ENCODE measurements around the gene CTNNAL1.
"Not testable (repeated sequence)": the region's sequence is repeated elsewhere in the genome, so short reads cannot be mapped to it uniquely, and the experiment has no call there.

The CTNNAL1 gene

DNA sequence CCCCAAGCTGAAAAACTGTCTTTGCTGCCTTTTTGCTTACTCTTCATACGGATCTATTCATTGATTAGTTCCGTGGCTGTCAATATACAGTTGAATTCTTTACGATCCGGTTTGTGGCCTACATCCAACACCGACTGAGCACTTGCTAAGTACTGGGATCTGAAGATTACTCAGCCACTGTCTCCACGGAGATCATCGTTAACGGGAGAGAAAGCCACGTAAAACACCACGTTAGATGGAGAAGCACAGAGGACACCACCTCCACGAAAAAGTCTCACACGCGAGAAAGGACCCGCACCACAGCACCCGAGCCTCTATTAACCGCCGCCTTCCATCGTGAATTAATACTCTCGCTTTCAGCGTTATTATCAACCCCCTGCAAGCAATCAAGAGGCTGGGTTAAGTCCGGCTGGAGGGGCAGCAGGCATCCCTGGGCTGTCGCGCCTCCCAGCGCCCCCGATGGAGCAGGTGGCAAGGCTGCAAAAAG is 80.0 kb downstream of the CTNNAL1 start:
- DNase-seq (ENCODE audit: low read depth, low spot score), result no peak

DNA sequence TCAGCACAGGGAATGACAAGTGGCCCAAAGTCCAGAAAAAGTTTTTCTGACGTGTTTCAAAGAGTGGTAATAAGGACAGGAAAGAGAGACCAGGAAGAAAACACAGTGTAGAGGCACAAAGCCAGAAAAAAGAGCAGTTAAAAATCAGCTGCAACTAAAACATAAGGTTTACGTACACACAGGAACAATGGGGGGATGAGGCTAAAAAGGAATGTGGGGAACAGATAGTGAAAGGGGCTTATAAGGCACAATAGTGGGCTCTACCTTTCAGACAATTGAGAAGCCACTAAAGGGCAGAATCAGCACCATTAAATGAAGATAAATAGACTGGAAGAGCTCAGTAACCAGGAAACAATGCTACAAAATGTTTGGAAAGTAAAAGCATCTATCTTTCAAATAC is 84.9 kb downstream of the CTNNAL1 start:
- no peak for DNase-seq (ENCODE audit: low read depth, low spot score)

DNA sequence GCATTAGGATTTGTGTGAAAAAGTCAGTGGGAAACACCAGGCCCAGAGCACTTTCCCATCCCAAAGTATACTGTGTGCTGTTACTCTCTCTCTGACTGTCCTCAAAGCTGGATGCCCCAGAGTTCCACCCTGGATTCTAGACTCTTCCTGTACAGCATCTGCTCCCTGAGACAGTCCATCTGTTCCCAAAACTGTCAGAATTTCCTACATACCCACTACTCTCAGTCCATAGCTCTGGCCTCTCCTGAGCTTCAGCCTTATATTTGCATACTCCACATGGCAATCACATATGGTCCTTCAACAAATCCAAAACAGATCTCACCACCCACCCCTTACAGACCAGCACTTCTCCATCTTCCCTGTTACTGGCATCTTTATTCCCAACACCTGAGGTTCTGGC is 88.8 kb downstream of the CTNNAL1 start:
- no peak for DNase-seq (ENCODE audit: low read depth, low spot score)

DNA sequence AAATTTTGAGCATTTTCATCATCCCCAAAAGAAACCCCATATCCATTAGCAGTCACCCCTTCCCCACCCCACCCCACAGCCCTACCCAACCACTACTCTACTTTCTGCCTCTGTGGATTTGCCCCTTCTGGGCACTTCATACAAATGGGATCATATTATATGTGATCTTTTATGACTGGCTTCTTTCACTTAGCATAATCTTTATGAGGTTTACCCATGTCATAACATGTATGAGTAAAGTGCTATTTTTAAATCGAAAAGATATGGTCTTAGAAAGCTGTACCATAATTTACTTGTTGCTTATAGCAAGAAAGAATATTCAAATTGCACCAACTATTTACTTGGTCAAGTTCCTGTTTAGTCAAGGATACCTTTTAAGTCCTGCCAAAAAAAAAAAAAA is 92.1 kb downstream of the CTNNAL1 start:
- DNase-seq (ENCODE audit: low read depth, low spot score), result no peak

DNA sequence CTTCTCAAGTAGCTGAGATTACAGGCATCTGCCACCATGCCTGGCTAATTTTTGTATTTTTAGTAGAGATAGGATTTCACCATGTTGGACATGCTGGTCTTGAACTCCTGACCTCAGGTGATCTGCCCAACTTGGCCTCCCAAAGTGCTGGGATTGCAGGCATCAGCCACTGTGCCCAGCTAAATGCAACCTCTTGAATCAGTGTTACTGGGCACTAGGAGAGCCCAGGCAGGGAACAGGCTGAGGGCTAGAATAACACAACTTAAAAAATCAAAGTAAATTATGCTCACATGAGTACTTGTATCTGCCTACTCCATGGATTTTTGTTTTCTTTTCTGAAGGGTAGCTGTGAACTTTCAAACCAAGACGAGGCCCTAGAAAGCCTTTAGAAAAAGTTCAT is 92.9 kb downstream of the CTNNAL1 start:
- DNase-seq (ENCODE audit: low read depth, low spot score), result not testable (repeated sequence)

DNA sequence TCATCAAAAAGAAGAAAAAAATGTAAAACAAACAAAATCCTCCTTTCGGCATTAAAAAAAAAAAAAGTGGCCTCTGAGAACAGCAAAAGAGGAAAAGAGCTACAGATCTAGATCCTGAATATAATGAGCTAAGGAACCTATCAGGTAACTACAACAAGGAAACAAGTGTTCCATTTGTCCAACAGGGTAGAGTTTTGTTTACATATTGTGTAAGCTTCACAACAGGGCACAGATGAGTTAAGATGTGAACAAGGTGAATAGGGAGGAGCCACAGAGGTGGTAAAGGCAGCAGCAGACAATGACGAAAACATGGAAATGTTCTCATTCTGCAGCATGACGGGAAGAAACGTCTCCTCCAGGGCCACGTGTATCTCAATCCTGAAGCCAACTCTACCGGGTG is 93.8 kb downstream of the CTNNAL1 start:
- DNase-seq (ENCODE audit: low read depth, low spot score), result no peak

DNA sequence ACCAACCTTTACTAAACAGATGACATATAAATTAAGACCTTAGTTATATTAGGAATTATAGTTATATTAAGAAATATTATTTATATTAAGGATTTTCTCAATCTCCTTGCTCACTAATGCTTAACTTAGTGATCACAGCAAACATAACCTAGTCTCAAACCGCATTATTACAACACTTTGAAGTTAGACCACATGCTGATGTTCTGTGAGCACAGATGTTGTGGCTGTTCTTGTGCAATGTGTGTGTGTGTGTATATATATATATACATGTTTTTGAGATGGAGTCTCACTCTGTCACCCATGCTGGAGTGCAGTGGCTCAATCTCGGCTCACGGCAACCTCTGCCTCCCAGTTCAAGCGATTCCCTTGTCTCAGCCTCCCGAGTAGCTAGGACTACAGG is 99.9 kb downstream of the CTNNAL1 start:
- no peak for DNase-seq (ENCODE audit: low read depth, low spot score)

- DNase-seq (ENCODE audit: low read depth, low spot score), result no peak
Observed at GRCh38 chr9:108911820-108912219, 101.5 kb downstream of the CTNNAL1 start.

- no peak for DNase-seq (ENCODE audit: low read depth, low spot score)
Observed at GRCh38 chr9:108910914-108911313, 102.4 kb downstream of the CTNNAL1 start.

DNA sequence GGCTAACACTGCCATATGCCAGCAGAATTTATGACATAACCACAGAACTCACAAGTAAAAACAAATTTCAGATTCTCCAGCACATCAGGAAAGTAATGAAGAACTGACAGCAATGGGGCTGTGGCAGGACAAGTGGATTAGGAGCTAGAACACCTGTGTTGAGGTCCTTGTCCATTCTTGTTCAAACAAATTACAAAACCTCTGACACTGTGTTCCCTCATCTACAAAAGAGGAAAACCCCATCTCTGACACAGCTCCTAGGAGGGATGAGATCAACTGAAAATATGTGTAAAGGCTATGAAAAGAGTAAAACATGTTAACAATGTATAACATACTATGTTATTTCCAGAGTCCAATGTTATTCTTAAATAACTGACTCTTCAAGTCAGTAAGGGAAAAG is 102.9 kb downstream of the CTNNAL1 start:
- DNase-seq (ENCODE audit: low read depth, low spot score), result no peak

- DNase-seq (ENCODE audit: low read depth, low spot score), result no peak
Observed at GRCh38 chr9:108905494-108905893, 107.8 kb downstream of the CTNNAL1 start.

GRCh38 chr9:108904161-108904560 is 109.1 kb downstream of the CTNNAL1 start:
- DNase-seq (ENCODE audit: low read depth, low spot score), result no peak

- no peak for DNase-seq (ENCODE audit: low read depth, low spot score)
Observed at GRCh38 chr9:108903420-108904103, 109.7 kb downstream of the CTNNAL1 start.

DNA sequence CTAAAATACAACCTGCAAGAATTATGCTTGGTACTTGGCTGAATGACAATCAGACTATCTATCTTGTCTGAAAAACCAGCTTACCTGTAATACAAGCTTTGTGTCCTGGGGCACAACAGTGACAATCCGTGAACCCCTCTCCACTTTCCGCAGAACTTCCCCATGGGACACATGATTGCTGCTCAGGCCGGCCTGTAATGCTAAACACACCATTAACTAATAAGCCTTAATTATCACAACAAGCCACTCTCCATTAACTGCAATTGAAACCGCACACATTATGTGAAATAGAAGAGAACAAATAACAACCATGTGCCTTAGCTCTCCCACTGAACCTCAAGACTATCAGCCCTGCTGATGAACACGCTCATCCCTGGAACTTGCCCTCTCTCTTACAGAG is 113.1 kb downstream of the CTNNAL1 start:
- no peak for DNase-seq (ENCODE audit: low read depth, low spot score)

- not testable (repeated sequence) for DNase-seq (ENCODE audit: low read depth, low spot score)
Observed at GRCh38 chr9:108899023-108899695, 114.1 kb downstream of the CTNNAL1 start.

DNA sequence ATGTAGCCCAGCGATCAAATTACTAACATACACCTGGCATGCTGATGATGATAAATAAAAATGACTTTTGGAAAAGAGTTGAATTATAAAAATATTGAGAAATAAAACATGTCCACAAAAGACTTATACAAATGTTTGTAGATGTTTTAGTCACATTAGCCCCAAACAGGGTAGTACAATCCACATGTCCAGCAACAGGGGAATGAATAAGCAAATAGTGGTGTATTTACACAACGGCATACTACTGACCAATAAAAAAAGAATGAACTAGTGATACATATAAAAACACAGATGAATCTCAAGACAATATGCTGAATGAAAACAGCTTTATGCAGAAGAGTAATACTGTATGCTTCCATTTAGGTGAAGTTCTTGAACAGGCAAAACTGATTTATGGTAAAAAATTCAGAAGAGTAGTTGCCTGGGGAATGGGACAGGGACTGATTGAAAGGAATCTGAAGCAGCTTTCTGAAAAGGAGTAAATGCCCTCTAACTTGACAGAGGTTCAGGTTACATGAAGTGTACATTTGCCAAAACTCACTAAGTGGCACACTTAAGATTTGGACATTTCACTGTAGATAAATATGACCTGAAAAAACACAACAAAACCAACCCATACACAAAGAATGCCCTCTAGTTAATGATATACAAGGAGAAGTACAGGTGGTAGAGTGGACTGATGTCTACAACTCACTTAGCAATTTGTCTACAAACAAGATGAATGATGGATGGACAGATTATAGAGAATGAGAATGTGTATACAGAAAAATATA is 115.8 kb downstream of the CTNNAL1 start:
- no peak for DNase-seq (ENCODE audit: low read depth, low spot score)

DNA sequence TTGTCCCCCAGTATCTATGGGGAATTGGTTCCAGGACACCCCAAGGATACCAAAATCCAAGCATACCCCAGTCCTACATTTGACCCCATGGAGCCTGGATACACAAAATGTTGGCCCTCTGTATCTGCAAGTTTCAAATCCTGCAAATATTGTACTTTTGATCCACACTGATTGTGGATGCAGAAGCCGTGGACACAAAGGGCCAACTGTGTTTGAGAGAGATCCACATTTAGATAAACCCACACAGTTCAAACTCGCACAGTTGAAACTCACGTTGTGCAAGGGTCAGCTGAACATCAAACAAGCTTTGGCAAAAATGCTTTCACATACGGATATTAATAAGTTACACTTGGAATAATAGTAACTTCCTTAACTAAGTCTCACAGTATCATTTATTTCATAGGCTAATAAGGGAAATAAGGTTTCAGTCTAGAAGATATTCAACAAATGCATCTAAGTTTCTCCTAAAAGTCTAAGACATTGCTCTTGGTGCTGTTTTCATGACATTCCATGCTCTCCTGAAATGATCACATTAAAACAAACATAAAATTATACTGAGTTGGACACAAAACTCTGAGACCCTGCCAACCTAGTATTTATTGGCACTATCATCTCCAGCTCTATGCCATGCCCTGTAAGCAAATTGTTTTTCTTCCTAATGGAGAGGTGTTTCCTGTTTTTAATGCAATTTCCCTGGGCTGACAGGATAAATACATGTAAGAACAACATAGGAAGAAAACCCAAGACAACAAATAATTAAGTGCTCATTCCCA is 118.9 kb downstream of the CTNNAL1 start:
- no peak for DNase-seq (ENCODE audit: low read depth, low spot score)

Measured in ELF-1 (cell line).